Sigmoid colon (tissue), 7 donors: ENCODE results near the gene MCOLN2. TPM values are rescaled to one million over a fixed set of nuclear protein-coding genes. Genes with fewer than 3 reads are reported as not detected.
A peak's percentile ranks its signal among the peaks of the same experiment; 100 is the strongest.

ENCODE experiments used
- DNase-seq: peaks from one replicate; pipeline ENCODE4 v3.0.0-alpha.2; 2019
- H3K27ac ChIP-seq, 4 donors: fragments of 200-600 bp; sonication (generic); one replicate each; pipeline ENCODE4 v1.5.1; 2016 to 2019; ENCODE audit warnings: mild to moderate bottlenecking in 1 of 4
- H3K27me3 ChIP-seq, 3 donors: fragments of 200-600 bp; sonication (generic); one replicate each; pipeline ENCODE4 v1.5.1; 2019; ENCODE audit warnings: mild to moderate bottlenecking in 1 of 3
- H3K36me3 ChIP-seq, 4 donors: fragments of 200-600 bp; sonication (generic); one replicate each; pipeline ENCODE4 v1.5.1; 2016 to 2019
- H3K4me1 ChIP-seq, 4 donors: fragments of 200-600 bp; sonication (generic); one replicate each; pipeline ENCODE4 v1.5.1; 2017 to 2019
- H3K4me3 ChIP-seq, 4 donors: fragments of 200-600 bp; sonication (generic); one replicate each; pipeline ENCODE4 v1.5.1; 2017 to 2019; ENCODE audit warnings: mild to moderate bottlenecking in 2 of 4, moderate library complexity in 1 of 4
- H3K9me3 ChIP-seq, 4 donors: fragments of 200-600 bp in 3 of 4; sonication (generic) in 3 of 4; one replicate each; pipeline versions ENCODE4 v1.5.1 to v1.6.1; 2013 to 2019
- CTCF ChIP-seq, 4 experiments: fragments of 450-650 bp in 3 of 4; fragments of 200-600 bp in 1 of 4; IDR thresholded peaks; one replicate each; pipeline ENCODE4 v1.5.1; 2016 to 2019; ENCODE audit warnings: antibody characterized with exemption in 4 of 4, mild to moderate bottlenecking in 3 of 4, moderate library complexity in 2 of 4
- EP300 ChIP-seq, 4 donors: sonication (generic); formaldehyde crosslinking; IDR thresholded peaks; one replicate each; pipeline ENCODE4 v1.6.1; 2017; ENCODE audit warnings: antibody characterized with exemption in 4 of 4
- POLR2A ChIP-seq, 2 donors: fragments of 450-650 bp; IDR thresholded peaks; one replicate each; pipeline ENCODE4 v1.6.1; 2016; ENCODE audit warnings: antibody characterized with exemption in 2 of 2, mild to moderate bottlenecking in 2 of 2, moderate library complexity in 2 of 2
- POLR2AphosphoS5 ChIP-seq, 4 donors: sonication (generic); formaldehyde crosslinking; IDR thresholded peaks; one replicate each; pipeline ENCODE4 v1.6.1; 2017; ENCODE audit warnings: antibody characterized with exemption in 4 of 4
- WGBS, 2 donors: extraction: QIAGEN DNeasy Blood & Tissue Kit; methylation state at CpG; one replicate each; pipeline ENCODE4 v1.1.7; 2013; 5-methylcytosine and 5-hydroxymethylcytosine counted together
- intact Hi-C: fragments of 100-400 bp; cut with DNase I; formaldehyde crosslinking; loops from one replicate; pipeline ENCODE4 v1.15.1; 2023
- polyA plus RNA-seq, 3 donors: library from polyadenylated mRNA; stranded (reverse); fragments of 200-250 nt; gene quantifications; one replicate each; pipeline ENCODE4 v1.2.3, GENCODE V29; 2013
- total RNA-seq, 4 donors: library from RNA; depleted of rRNA; stranded (reverse); fragments of >200 nt; gene quantifications; one replicate each; pipeline ENCODE4 v1.1.0, GENCODE V29; 2016
- donor health status: healthy with polysubstance abuse.
- donor health status: Bipolar disorder and iron deficiency.
- donor health status: healthy.

Gene MCOLN2
- total and polyA plus RNA-seq, 7 donors, result 0.54 to 15.0 (median 4.9) TPM

GRCh38 chr1:84972377-84972987 is 24.4 kb downstream of the MCOLN2 start:
- 12 to 44% methylated on average over 1 of the region's 1 CpG for WGBS, 2 donors
- Histone ChIP-seq H3K4me3 (no peak overlapping the region), H3K27me3 (no peaks in the 10 kb centered on the region), H3K9me3 (no peaks in the 10 kb centered on the region), H3K36me3 (no peaks in the 10 kb centered on the region), H3K4me1 (no peaks in the 10 kb centered on the region), H3K27ac (no peak overlapping the region)
- TF ChIP-seq EP300 (IDR thresholded peaks at IDR 0.05) (no peak), CTCF (IDR thresholded peaks at IDR 0.05) (no peak), POLR2AphosphoS5 (IDR thresholded peaks at IDR 0.05) (no peak), POLR2A (IDR thresholded peaks at IDR 0.05) (no peak)
- DNase-seq, result no peak
- intact Hi-C loops, result no loop called here

- TF ChIP-seq CTCF (IDR thresholded peaks at IDR 0.05) (no peak), EP300 (IDR thresholded peaks at IDR 0.05) (no peak), POLR2A (IDR thresholded peaks at IDR 0.05) (no peak), POLR2AphosphoS5 (IDR thresholded peaks at IDR 0.05) (no peak)
- no peaks in the 10 kb centered on the region for H3K4me1 ChIP-seq
- no peaks in the 10 kb centered on the region for H3K27me3 ChIP-seq
- intact Hi-C loops, result no loop called here
- WGBS, 2 donors, result 56 to 67% methylated on average over 2 of the region's 2 CpGs
- no peaks in the 10 kb centered on the region for H3K9me3 ChIP-seq
- no peak overlapping the region for H3K4me3 ChIP-seq
- DNase-seq, result no peak
- H3K36me3 ChIP-seq, result no peaks in the 10 kb centered on the region
- H3K27ac ChIP-seq, result no peak overlapping the region
Observed at GRCh38 chr1:84971957-84972356, 25.0 kb downstream of the MCOLN2 start.

GRCh38 chr1:84969489-84970250 is 27.2 kb downstream of the MCOLN2 start:
- no peaks in the 10 kb centered on the region for H3K36me3 ChIP-seq
- DNase-seq, result no peak
- H3K4me3 ChIP-seq, result no peak overlapping the region
- no peak for TF ChIP-seq EP300 (IDR thresholded peaks at IDR 0.05)
- no peak for TF ChIP-seq POLR2A (IDR thresholded peaks at IDR 0.05)
- no peak for TF ChIP-seq CTCF (IDR thresholded peaks at IDR 0.05)
- TF ChIP-seq POLR2AphosphoS5 (IDR thresholded peaks at IDR 0.05), result no peak
- no peaks in the 10 kb centered on the region for H3K9me3 ChIP-seq
- no peaks in the 10 kb centered on the region for H3K27me3 ChIP-seq
- no peak overlapping the region for H3K27ac ChIP-seq
- H3K4me1 ChIP-seq, result no peaks in the 10 kb centered on the region
- 92 to 93% methylated on average over 7 of the region's 7 CpGs for WGBS, 2 donors
- intact Hi-C loops, result no loop called here

- Histone ChIP-seq H3K9me3 (no peaks in the 10 kb centered on the region), H3K27ac (peak overlapping the region in 1 of 4 donors; percentile 34), H3K4me3 (no peak overlapping the region), H3K36me3 (no peaks in the 10 kb centered on the region), H3K4me1 (no peaks in the 10 kb centered on the region), H3K27me3 (no peaks in the 10 kb centered on the region)
- no peak for TF ChIP-seq EP300 (IDR thresholded peaks at IDR 0.05)
- no peak for TF ChIP-seq POLR2A (IDR thresholded peaks at IDR 0.05)
- TF ChIP-seq POLR2AphosphoS5 (IDR thresholded peaks at IDR 0.05), result no peak
- no peak for TF ChIP-seq CTCF (IDR thresholded peaks at IDR 0.05)
- no peak for DNase-seq
- intact Hi-C loops, result no loop called here
- 21 to 75% methylated on average over 3 of the region's 3 CpGs for WGBS, 2 donors
Observed at GRCh38 chr1:84968865-84969264, 28.0 kb downstream of the MCOLN2 start.
